CD4-positive, alpha-beta T cell treated with Interleukin-6 at 100 ng/mL for 8 hours (primary cell): ENCODE results near the gene NBL1.

ENCODE experiments used
- DNase-seq: peaks from one replicate; pipeline ENCODE4 v3.0.0-alpha.2; 2020; ENCODE audit warnings: mixed read lengths, low spot score

Gene NBL1, protein sequence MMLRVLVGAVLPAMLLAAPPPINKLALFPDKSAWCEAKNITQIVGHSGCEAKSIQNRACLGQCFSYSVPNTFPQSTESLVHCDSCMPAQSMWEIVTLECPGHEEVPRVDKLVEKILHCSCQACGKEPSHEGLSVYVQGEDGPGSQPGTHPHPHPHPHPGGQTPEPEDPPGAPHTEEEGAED

DNA sequence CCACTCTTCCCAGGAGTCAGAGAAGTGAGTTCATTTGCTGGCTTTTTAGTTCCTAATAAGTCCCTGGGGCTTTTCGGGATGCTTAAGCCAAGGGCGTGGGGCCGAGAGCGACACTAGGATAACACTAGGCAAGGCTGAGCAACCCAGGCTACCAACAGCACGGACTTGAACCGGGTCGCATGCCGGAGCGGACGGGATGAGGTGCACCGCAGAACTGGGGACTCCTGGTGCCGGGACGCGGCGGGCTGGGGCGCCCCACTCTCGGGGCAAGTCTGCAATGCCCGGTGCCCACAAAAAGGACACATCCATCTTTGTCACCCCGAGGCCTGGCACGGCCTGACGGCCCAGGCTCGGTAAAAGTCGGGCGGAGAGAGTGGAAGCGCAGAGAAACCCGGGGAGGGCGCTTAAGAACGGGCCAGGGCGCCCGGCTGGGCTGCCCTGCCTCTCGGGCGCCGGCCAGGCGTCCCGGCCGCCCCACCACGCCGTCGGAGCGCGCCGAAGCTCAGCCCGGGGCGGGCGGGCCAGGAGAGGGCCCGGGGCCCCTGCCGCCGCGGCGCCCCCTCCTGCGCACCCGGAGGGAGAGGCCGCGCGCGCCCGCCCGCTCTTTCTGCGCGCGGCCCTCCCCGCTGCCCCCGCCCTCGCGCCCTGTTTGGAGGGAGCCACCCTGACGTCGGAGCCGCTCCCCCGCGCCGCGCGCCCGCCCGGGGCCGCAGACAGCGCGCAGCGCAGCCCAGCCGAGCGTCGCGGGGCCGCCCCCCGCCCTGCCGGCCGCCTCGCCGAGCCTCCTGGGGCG lies at the start of gene NBL1:
TSS of gene NBL1 (plus strand) at position 710 of the 793 bp plus-strand sequence. CDS start 10,720 bp downstream, outside the sequence.
- peak; percentile 63 for DNase-seq

DNA sequence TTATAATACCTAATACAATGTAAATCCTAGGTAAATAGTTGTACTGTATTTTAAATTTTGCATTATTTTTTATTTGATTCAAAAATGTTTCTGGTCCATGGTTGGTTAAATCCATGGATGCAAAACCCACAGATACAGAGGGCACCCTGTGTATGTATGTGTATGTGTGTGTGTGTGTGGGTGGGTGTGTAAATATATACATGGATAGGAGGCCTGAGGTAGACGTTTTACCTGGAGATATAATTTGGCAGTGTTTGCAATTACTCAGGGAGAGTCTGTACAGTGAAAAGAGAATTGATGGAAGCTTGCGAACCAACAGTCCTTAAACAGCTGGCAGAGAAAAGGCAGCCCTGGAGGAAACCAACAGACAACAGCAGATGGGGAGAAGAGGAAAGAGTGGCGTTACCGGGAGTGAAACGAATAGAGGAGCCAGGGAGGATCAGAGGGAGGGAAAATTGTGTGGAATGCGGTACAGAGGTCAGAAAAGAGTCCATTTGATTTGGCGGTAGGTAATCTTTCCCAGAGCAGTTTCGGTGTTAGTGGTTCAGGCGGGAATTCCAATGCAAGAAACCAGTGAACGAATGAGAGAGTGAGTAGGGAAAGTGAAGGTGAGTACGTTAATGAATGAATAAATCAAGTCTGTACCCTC lies 47.9 kb upstream of the NBL1 start:
- no peak for DNase-seq

DNA sequence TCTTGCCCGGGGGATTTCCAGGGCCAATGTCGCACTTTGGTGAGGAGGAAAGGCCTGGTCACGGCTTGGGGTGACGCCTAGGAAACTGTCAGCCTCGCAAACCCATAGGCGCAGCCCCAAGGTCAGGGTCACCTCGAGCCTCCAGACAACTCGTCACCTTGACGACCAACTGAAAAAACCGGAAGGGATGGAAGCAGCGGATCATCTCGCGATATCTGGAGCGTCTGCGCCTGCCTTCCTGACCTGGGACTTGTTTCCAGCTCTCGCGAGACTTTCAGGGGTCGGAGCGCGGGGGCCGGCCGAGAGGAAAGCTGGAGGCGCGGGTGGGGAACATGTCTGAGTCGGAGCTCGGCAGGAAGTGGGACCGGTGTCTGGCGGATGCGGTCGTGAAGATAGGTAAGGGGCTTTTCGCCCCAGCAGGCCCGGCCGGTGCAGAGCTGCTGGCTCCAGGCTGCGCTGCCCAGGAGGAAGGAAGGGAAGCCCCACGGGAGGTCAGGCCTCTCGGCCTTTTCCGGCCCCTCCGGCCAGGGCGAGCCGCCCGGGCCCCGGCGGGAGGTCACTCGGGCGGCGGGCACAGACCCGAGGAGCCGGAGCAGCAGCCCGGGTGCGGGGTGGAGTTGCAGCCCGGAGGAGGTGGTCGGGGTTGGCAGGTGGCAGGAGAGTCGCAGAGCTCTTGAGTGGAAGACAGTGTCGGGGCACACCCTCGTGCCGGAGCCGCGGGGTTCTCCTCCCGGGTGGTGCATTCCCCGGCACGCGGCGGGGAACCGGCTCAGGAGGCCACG lies 47.2 kb upstream of the NBL1 start:
- DNase-seq = peak; percentile 97

DNA sequence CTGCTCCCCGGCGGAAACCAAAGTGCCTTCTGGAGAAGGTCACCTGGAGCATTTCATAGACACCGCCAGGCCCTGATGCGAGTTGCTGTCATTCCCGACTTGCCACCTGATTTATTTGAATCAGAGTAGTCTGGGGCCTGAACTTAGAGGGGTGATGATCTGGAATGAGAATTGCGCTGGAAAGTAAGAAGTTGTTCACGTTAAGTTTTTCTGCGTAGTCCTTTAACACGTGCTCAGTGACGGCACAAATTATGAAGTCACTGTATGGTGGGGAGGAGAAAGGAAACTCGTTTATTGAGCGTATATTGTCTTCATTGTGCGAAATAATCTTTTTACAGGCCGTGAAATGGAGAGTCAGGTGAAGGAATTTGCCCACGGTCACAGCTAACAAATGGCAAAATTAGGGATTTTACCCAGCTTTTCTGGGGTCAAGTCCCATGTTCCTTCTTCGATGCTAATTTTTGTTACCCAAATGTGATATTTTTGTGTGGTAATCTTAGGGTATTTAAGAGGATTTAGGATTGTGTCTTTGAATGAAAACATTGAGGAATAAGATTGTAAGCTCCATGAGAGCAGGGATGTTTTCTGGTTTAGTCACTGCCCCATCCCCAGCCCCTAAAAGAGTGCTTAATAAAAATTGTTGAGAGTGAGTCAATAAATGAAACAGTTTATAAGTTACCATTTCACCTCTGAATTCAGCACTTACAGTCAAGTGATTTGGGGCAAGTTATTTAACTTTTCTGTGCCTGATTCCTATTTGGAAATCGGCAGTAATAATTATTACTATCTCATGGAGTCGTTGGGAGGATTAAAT lies 46.4 kb upstream of the NBL1 start:
- peak; percentile 45 for DNase-seq

DNA sequence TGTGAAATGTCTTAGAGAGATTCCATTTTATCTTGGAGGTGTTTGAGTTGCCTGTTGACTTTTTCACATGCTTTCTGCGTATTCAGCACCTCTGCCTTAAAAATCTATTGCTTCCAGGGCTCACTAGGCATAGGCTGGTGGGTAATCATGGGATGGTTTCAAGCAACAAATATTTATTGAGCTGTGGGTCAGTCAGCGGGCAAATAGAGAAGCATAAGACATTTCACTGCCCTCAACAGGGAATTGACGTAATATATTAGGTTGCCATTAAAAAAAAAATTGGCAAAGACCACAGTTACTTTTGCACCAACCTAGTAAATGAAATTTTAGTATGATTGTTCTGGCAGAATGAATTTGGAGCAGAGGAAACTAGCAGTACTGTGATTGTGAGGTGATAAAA lies 44.3 kb upstream of the NBL1 start:
- DNase-seq = no peak

DNA sequence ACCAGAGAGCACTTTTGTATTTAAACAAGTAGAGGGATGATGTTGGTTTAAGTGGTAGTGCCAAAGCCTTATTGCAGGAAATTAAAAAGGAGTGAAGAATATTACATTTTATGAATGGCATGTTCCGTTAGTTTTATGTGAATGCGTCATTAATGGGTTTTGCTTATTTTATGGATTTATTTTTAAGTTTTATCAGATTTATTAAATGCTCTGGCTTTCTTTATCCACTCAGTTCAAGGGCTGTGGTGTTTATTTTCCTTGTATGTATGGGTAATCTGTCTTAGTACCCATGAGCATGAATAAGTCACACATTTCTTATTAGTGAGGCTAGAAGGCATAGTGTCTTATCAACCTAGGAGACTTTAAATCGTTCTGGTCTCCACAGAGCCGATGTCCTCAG lies 41.6 kb upstream of the NBL1 start:
- DNase-seq = no peak

DNA sequence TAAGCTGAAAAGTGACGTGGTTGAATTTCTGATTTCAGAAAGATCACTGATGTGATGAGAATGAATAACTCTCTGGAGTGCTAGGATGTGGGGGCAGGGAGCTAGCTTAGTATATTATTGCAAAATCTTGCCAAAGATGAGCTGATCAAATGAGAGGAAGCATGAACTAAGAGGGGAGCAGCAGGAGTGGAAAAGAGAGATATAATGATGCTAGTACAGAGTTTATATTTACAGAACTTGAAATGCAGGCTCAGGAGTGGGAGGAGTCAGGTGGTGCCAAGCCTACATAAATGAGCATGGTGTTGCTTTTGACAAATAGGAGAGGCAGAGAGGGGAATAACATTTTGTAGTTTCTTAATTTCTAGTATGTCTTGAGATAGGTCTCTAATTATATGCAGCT lies 38.1 kb upstream of the NBL1 start:
- DNase-seq = no peak

DNA sequence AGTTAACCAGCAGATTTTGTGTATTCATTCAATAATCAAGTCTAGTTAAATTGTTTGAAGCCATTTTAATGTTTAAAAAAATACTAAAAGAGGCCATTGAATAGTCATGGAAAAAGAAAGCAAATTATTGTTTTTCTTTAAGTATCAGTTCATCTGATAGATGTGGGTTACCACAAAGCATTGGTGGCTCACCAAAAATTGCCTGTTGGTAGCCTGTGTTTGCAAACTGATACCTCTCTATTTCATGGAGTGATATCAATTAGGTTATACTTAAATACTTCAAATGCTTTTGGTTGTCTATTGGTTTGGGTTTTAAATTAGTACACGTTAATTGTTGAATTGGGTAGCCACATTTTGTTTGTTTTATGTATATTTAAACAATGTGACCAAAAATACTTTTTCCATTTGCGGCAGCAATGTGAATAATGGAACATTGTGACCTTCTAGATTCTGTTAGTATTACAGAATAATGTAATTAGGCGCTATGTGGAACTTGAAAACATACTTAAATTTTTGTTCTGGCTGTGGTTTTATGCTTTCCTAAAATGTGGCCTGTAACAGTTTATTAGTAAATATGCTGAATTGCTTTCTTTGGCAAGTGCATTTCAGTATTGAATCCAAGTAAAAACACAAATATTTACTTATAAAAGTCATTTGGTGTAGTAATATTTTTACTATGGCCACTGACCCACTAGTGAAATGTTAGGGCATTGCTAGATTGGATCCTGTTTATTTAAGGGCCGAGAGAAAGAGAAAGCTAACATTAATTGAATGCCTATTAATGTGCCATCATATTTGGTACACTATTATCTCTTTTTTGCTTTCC lies 37.1 kb upstream of the NBL1 start:
- peak; percentile 50 for DNase-seq

DNA sequence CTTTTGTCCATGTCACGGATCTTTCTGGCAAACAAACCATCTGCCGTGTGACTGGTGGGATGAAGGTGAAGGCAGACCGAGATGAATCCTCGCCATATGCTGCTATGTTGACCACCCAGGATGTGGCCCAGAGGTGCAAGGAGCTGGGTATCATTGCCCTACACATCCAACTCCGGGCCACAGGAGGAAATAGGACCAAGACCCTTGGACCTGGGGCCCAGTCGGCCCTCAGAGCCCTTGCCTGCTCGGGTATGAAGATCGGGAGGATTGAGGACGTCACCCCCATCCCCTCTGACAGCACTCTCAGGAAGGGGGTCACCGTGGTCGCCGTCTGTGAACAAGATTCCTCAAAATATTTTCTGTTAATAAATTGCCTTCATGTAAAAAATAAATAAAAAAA lies 35.9 kb upstream of the NBL1 start:
- DNase-seq = no peak

DNA sequence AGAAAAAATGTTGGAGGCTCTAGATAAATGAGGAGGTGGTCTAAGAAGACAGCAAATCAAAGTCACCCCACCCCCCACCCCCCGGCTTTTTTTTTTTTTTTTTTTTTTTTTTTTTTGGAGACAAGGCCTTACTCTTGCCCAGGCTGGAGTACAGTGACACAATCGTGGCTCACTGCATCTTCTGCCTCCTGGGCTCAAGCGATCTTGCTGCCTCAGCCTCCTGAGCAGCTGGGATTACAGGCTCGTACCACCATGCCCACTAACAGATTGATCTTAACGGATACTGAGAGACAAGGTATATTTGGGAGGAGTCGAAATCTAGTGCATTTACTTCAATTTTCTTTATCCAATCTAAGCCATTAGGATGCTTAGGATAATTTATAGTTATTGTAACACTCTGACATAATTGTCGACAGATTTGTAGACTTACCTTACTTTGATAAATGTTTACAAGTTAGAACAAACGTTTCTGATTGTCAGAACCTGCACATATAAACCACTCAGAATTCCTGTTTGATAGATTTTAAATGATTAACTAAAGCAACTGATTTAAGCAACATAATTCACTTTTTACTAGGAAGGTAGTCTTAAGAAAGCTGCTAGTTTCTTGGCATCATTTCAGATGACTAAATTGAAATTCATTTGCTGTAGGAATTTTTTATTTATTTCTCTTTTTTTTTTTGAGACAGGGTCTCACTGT lies 33.7 kb upstream of the NBL1 start:
- no peak for DNase-seq

DNA sequence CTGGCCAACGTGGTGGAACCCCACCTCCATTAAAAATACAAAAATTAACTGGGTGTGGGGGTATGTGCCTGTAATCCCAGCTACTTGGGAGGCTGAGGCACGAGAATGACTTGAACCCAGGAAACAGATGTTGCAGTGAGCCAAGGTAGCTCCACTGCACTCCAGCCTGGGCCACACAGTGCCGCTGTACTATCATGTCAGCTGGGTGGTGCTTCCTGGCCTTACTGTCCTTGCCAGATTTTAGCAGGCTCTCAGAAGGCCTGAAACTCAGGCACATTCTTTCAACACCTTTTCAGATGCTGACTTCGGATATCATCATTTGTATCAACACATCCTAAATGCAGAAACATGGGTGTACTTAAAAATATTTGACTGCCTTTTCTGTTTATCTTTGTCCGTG lies 31.6 kb upstream of the NBL1 start:
- no peak for DNase-seq

DNA sequence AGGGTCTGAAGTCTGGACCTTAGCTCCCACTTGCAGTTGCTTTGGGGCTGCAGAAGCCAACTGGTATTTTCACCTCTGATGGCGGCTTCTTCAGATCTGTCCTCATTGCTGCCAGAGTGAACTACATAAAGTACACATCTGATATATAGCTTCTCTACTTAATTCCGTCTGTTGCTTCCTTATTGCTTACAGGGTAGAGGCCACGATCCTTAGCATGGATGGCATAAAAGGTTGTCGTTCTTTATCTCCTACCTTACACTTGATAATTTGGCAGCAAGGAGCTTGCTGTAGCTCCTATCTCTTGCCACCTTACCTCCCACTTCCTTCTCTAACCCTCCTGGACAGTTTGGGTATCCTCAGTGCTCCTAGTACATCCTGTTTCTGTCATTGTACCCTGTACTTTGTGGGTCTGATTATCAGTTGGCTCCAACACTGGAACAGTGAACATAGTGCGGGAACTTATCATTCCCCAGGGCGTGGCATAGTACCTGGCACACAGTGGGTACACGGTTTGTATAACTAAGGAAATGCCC lies 30.9 kb upstream of the NBL1 start:
- DNase-seq = no peak

DNA sequence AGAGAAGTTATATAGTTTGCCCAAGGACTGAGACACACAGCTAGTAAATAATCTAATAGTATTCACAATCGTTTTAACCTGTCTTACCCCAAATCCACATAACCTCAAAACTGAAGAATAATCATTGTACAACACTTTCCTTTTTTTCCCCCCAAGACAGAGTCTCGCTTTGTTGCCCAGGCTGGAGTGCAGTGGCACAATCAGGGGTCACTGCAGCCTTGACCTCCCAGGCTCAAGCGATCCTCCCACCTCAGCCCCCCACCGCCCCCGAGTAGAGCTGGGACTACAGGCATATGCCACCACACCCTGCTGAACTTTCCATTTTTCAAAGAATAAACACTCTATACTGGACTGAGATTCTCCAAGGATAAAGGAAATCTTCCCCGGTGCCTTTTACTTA lies 28.7 kb upstream of the NBL1 start:
- no peak for DNase-seq

DNA sequence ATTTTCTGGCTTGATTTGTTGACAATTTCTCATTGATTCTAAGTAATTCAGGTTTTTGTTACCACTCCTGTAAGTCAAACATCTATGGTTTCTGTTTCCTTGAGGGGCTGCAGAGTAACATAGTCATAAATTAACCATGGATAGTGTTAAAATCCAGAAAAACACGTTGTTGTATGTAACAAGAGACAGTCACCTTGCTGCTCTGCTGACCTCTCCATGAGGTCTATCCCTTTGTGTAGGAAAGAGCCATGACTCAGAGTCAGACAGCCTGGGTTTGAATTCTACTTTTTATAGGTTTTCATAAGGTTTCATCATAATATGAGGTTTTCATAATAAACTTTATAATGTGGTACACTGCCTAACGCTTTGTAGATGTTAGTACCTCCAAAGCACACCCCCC lies 27.6 kb upstream of the NBL1 start:
- DNase-seq = no peak

DNA sequence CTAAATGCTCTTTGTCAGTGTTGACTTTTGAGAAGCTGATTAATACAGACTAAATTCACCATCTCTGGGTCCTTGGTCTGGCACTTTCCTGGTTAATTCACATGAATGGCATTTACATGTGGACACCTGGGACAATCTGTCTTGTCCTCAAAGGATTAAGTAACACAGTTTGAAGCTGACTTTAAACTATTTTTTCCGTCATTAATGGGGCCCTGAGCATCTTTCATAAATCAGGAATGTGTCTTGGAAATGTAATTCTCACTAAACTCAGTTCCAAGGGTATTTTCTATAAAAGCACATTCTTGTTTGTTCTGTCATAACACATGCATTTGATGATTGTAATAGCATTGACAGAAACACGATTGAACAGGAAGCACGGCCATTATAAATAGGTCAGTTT lies 26.7 kb upstream of the NBL1 start:
- no peak for DNase-seq

DNA sequence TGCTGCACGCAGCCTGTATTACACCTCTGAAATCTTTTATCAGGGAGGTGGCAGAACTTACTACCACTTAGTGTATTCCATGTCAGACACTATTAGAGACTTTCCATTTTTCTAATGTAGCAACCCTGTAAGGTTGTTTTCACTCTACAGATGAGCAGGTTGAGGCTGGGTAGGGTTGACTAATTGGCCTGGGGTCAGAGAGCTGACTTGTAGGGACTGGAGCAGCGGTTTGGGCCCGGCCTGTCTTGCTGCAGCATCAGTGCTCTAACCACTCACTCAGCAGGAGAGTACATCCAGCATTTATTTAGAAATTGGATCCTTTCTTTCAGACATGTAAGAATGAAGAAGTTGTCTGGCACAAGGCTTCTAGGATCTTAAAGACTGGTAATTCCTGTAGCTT lies 25.7 kb upstream of the NBL1 start:
- no peak for DNase-seq

DNA sequence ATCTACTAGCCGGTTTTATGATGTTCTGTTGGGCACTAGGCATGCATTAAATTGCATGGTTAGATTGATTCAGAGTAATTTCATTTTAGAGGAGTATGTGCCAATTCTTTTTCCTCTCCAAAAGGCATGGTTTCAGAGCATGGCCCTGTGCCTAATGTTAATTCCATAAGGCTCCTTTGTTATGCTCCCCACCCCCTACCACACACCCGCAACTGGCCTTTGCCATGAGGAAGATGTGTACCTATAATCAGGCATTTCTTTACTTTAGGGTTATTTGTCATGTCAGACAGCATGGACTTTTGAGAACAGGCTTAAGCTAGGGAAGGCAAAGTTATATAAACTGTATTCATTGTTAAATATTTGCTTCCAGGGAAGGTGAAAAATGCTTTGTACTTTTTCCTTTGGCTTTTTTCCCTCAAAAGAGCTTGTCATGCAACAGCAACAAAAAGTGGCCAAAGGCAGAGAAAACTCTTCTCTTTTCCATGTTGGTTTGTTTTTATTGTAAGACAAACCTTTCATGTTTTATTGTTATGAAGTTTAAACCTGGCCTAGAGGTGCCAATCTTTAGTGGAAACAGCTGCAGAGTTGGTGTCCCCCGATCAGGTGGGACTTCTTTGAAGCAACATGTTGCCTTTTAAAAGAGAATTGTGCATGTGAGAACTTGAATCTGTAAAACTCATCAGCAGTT lies 24.3 kb upstream of the NBL1 start:
- DNase-seq = no peak

DNA sequence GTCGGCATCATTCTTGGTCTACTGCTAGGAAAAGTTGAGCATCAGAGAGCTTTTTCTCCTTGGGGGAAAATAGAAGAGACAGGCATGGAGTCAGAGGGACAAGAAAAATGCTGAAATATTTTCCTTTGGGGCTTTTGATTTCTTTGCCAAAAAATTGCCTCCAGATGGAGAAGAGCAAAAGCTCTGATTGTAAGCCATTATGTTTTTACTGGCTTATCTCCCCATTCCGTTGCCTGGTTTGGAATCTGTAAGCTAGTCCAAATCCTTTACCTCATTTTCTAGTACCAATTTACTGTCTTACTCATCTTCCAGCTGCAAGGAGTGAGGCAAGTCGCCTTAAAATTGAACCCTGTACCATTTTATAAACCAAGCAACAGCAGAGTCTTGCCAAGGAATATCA lies 23.3 kb upstream of the NBL1 start:
- no peak for DNase-seq

DNA sequence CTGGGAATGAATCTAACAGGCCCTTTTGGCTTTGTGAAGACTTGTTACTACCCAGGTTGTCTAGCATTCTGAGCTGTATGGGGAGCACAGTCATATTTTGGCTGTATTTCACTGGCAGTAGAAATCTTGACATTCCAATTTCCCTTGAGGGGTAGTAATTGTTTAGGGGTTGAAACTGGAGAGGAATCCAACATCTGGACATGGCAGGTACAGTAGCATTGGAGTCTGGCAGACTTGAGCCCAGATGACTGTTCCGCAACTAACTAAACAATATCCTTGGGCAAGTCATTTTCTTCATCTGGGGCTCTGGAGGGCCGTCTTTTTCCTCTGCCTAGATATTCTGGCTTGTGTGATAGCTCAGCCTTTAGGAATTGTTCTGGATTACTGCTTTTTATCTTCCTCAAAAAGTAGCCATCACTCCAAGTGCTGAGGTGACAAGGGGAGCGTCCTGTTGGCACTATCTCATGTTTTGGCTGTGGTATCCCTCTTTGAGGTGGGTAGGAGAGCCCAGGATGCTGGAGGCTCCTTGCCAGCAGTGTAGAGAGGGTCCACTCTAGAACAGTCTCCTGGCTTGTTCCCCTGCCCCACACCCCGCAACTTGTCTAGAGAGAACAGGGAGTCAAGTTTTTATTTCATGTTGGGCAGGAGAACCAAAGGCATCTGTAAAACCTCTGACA lies 22.7 kb upstream of the NBL1 start:
- no peak for DNase-seq
